B cell (primary cell): Measurements from ENCODE around the gene GALNT17.

Experiments
- EZH2 ChIP-seq: IDR thresholded peaks from 2 replicates; pipeline ENCODE4 v1.6.1; 2012; ENCODE audit warnings: borderline replicate concordance, low read depth, mild to moderate bottlenecking, moderate library complexity, low read length; ENCODE audit not compliant: insufficient read depth, poor library complexity, severe bottlenecking
- TF ChIP-seq, protein P1 (sequence below): fragments of 200-600 bp; IDR thresholded peaks from one replicate; pipeline ENCODE4 v1.8.0; 2022; ENCODE audit warnings: antibody characterized with exemption, mild to moderate bottlenecking

DNA sequence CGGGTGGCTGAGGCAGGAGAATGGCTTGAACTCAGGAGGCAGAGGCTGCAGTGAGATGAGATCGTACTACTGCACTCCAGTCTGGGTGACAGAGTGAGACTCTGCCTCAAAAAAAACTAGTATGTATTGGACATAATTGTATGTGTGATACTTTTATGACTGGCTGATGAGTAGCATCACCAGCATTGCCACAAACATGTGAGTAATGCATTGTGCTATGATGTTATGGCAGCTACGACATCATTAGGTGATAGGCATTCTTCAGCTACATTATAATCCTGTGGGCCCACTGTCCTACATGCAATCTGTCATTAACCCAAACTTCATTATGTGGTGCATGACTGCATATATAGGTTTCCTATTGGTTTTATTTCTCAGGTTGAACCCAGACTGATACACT, 352.4 kb downstream of the GALNT17 start:
- TF ChIP-seq EZH2, result no peak
- TF ChIP-seq, protein P1, sequence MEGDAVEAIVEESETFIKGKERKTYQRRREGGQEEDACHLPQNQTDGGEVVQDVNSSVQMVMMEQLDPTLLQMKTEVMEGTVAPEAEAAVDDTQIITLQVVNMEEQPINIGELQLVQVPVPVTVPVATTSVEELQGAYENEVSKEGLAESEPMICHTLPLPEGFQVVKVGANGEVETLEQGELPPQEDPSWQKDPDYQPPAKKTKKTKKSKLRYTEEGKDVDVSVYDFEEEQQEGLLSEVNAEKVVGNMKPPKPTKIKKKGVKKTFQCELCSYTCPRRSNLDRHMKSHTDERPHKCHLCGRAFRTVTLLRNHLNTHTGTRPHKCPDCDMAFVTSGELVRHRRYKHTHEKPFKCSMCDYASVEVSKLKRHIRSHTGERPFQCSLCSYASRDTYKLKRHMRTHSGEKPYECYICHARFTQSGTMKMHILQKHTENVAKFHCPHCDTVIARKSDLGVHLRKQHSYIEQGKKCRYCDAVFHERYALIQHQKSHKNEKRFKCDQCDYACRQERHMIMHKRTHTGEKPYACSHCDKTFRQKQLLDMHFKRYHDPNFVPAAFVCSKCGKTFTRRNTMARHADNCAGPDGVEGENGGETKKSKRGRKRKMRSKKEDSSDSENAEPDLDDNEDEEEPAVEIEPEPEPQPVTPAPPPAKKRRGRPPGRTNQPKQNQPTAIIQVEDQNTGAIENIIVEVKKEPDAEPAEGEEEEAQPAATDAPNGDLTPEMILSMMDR, result no peak
